ENCODE measurements around the gene CACNA2D3.

- no peak for TF ChIP-seq GATA2 (IDR thresholded peaks at IDR 0.05; ENCODE audit: low read depth, low read length)
- TF ChIP-seq GATA3 (IDR thresholded peaks at IDR 0.05; ENCODE audit: low read depth, low read length) = no peak
Measured at GRCh38 chr3:54577313-54577712, 455.0 kb downstream of the CACNA2D3 start.
